HEK293 (cell line): ENCODE measurements around the gene LAMA2.

Source experiments
- CTCF ChIA-PET: fragments of 350-600 bp; formaldehyde crosslinking; extraction: SDS; loops from one replicate; lab custom pipeline; 2021; ENCODE audit warnings: antibody characterized with exemption; lab: Yijun Ruan, JAX
- POLR2A ChIA-PET: fragments of 300-600 bp; formaldehyde crosslinking; extraction: SDS; loops from one replicate; lab custom pipeline; 2020; ENCODE audit warnings: antibody characterized with exemption, inconsistent platforms; lab: Yijun Ruan, JAX
- H3K27ac ChIP-seq: fragments of 200-500 bp; sonication (Bioruptor generic); 2 replicates; pipeline ENCODE4 v1.5.1; 2014; ENCODE audit warnings: low read depth, low read length, control low read depth, inconsistent platforms; ENCODE audit errors: extremely low read depth
- H3K36me3 ChIP-seq, 2 experiments: fragments of 200-500 bp in 1 of 2; sonication (Bioruptor generic) in 1 of 2; 1 replicate in 1 of 2; 2 replicates in 1 of 2; pipeline ENCODE4 v1.5.1; 2014 to 2017; ENCODE audit warnings: inconsistent platforms in 2 of 2, low read length in 2 of 2; ENCODE audit not compliant: control insufficient read depth in 2 of 2, insufficient read depth in 1 of 2
- H3K4me1 ChIP-seq: fragments of 200-500 bp; sonication (Bioruptor generic); 2 replicates; pipeline ENCODE4 v1.5.1; 2014; ENCODE audit warnings: mild to moderate bottlenecking, low read length, inconsistent platforms; ENCODE audit not compliant: control insufficient read depth, insufficient read depth
- H3K4me3 ChIP-seq: 2 replicates; pipeline ENCODE4 v1.5.1; 2011; ENCODE audit warnings: low read depth, mild to moderate bottlenecking, control low read depth, low read length, moderate library complexity
- H3K9me3 ChIP-seq: fragments of 200-500 bp; sonication (Bioruptor generic); 2 replicates; pipeline ENCODE4 v1.5.1; 2014; ENCODE audit warnings: low read depth, low read length, inconsistent platforms; ENCODE audit not compliant: control insufficient read depth, insufficient read depth
- FEZF1 ChIP-seq: fragments of 450-650 bp; formaldehyde crosslinking; IDR thresholded peaks from 2 replicates; pipeline ENCODE4 v1.5.1; 2016; ENCODE audit warnings: missing biosample characterization, missing genetic modification characterization
- KLF1 ChIP-seq: fragments of 450-650 bp; formaldehyde crosslinking; IDR thresholded peaks from 2 replicates; pipeline ENCODE4 v1.5.1; 2016; ENCODE audit warnings: missing biosample characterization, missing genetic modification characterization
- MEIS1 ChIP-seq: sonication (generic); formaldehyde crosslinking; IDR thresholded peaks from 2 replicates; pipeline ENCODE4 v1.8.1; 2022; ENCODE audit warnings: missing genetic modification reagents, mild to moderate bottlenecking, borderline replicate concordance
- MYNN ChIP-seq: fragments of 450-650 bp; formaldehyde crosslinking; IDR thresholded peaks from 2 replicates; pipeline ENCODE4 v1.5.1; 2016; ENCODE audit warnings: missing biosample characterization, missing genetic modification characterization, borderline replicate concordance
- SP7 ChIP-seq: fragments of 450-650 bp; formaldehyde crosslinking; IDR thresholded peaks from 2 replicates; pipeline ENCODE4 v1.5.1; 2016; ENCODE audit warnings: missing biosample characterization, missing genetic modification characterization
- TRIM28 ChIP-seq: IDR thresholded peaks from 2 replicates; pipeline ENCODE4 v1.6.1; 2011; ENCODE audit warnings: low read length, control low read depth, borderline replicate concordance
- YY2 ChIP-seq: fragments of 450-650 bp; formaldehyde crosslinking; IDR thresholded peaks from 2 replicates; pipeline ENCODE4 v1.5.1; 2016; ENCODE audit warnings: missing biosample characterization, missing genetic modification characterization
- ZBTB17 ChIP-seq: fragments of 450-650 bp; formaldehyde crosslinking; IDR thresholded peaks from 2 replicates; pipeline ENCODE4 v1.5.1; 2016; ENCODE audit warnings: missing biosample characterization, missing genetic modification characterization
- ZBTB8A ChIP-seq: fragments of 450-650 bp; formaldehyde crosslinking; IDR thresholded peaks from 2 replicates; pipeline ENCODE4 v1.5.1; 2016; ENCODE audit warnings: missing biosample characterization, missing genetic modification characterization
- ZFHX2 ChIP-seq: fragments of 450-650 bp; formaldehyde crosslinking; conservative IDR thresholded peaks from 2 replicates; pipeline ENCODE4 v1.5.1; 2016; ENCODE audit warnings: missing biosample characterization, missing genetic modification characterization
- ZIC2 ChIP-seq: fragments of 450-650 bp; formaldehyde crosslinking; IDR thresholded peaks from 2 replicates; pipeline ENCODE4 v1.5.1; 2016; ENCODE audit warnings: missing biosample characterization, missing genetic modification characterization
- ZNF133 ChIP-seq: fragments of 450-650 bp; formaldehyde crosslinking; IDR thresholded peaks from 2 replicates; pipeline ENCODE4 v1.5.1; 2016; ENCODE audit warnings: missing biosample characterization, missing genetic modification characterization
- ZNF16 ChIP-seq: fragments of 450-650 bp; formaldehyde crosslinking; IDR thresholded peaks from 2 replicates; pipeline ENCODE4 v1.5.1; 2016; ENCODE audit warnings: low read depth, missing biosample characterization, missing genetic modification characterization
- ZNF2 ChIP-seq: fragments of 450-650 bp; formaldehyde crosslinking; IDR thresholded peaks from 2 replicates; pipeline ENCODE4 v1.5.1; 2016; ENCODE audit warnings: missing biosample characterization, missing genetic modification characterization
- ZNF239 ChIP-seq: fragments of 450-650 bp; formaldehyde crosslinking; IDR thresholded peaks from 2 replicates; pipeline ENCODE4 v1.5.1; 2016; ENCODE audit warnings: missing biosample characterization, missing genetic modification characterization
- ZNF274 ChIP-seq, 2 experiments: fragments of 200-500 bp in 1 of 2; fragments of 450-650 bp in 1 of 2; sonication (Bioruptor generic) in 1 of 2; formaldehyde crosslinking in 1 of 2; IDR thresholded peaks; 2 replicates each; pipeline versions ENCODE4 v1.5.1 to v1.6.1; 2014 to 2016; ENCODE audit warnings: borderline replicate concordance in 1 of 2, inconsistent platforms in 1 of 2, low read length in 1 of 2, missing biosample characterization in 1 of 2, missing genetic modification characterization in 1 of 2
- ZNF341 ChIP-seq: fragments of 450-650 bp; formaldehyde crosslinking; IDR thresholded peaks from 2 replicates; pipeline ENCODE4; 2016; ENCODE audit warnings: low read depth, missing biosample characterization, missing genetic modification characterization
- ZNF529 ChIP-seq: fragments of 450-650 bp; formaldehyde crosslinking; IDR thresholded peaks from 2 replicates; pipeline ENCODE4 v1.5.1; 2017; ENCODE audit warnings: missing genetic modification characterization, missing biosample characterization; ENCODE audit not compliant: insufficient replicate concordance
- ZNF561 ChIP-seq: fragments of 450-650 bp; IDR thresholded peaks from 2 replicates; pipeline ENCODE4 v1.5.1; 2018; ENCODE audit warnings: missing biosample characterization, missing genetic modification characterization, borderline replicate concordance
- ZNF585B ChIP-seq: fragments of 450-650 bp; formaldehyde crosslinking; IDR thresholded peaks from 2 replicates; pipeline ENCODE4 v1.5.1; 2016; ENCODE audit warnings: missing biosample characterization, missing genetic modification characterization
- ZNF660 ChIP-seq: fragments of 450-650 bp; IDR thresholded peaks from 2 replicates; pipeline ENCODE4 v1.5.1; 2018; ENCODE audit warnings: missing biosample characterization, mild to moderate bottlenecking, missing genetic modification characterization
- ZNF777 ChIP-seq: fragments of 450-650 bp; formaldehyde crosslinking; IDR thresholded peaks from 2 replicates; pipeline ENCODE4 v1.5.1; 2017; ENCODE audit warnings: missing biosample characterization, missing genetic modification characterization, borderline replicate concordance
- ZNF792 ChIP-seq: fragments of 450-650 bp; formaldehyde crosslinking; IDR thresholded peaks from 2 replicates; pipeline ENCODE4 v1.5.1; 2016; ENCODE audit warnings: missing biosample characterization, missing genetic modification characterization
- ZNF830 ChIP-seq: fragments of 450-650 bp; IDR thresholded peaks from 2 replicates; pipeline ENCODE4 v1.5.0; 2018; ENCODE audit warnings: missing biosample characterization, missing genetic modification characterization, low read depth, mild to moderate bottlenecking, moderate library complexity
- TF ChIP-seq, protein P1 (sequence below): fragments of 450-650 bp; formaldehyde crosslinking; IDR thresholded peaks from 2 replicates; pipeline ENCODE4 v1.5.1; 2016; ENCODE audit warnings: missing biosample characterization, missing genetic modification characterization
- TF ChIP-seq, protein P2 (sequence below): fragments of 450-650 bp; formaldehyde crosslinking; IDR thresholded peaks from 2 replicates; pipeline ENCODE4 v1.5.1; 2016; ENCODE audit warnings: missing biosample characterization, missing genetic modification characterization
- TF ChIP-seq, protein P3 (sequence below): fragments of 450-650 bp; formaldehyde crosslinking; IDR thresholded peaks from 2 replicates; pipeline ENCODE4 v1.5.1; 2017; ENCODE audit warnings: missing biosample characterization, missing genetic modification characterization
- TF ChIP-seq, protein P4 (sequence below): fragments of 450-650 bp; formaldehyde crosslinking; IDR thresholded peaks from 2 replicates; pipeline ENCODE4 v1.5.1; 2016; ENCODE audit warnings: missing biosample characterization, missing genetic modification characterization

LAMA2 gene

DNA sequence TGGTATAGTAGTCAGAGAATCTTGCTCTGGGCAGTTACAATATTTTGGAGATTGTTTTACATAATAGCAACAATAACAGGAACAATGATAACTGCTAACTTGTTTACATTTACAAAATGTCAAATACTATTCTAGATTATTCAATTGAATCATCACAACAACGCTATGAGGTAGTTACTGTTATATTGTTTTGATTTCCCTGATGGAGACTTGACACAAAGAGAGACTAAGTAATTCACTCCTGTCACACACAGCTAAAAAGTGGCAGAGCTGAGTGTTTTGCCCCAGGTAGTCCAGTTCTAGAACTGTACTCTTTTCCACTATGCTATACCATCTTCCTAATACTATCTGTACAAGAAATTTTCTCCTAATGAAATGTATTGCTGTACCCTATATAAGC is 356.1 kb downstream of the LAMA2 start:
- POLR2A ChIA-PET, result no interaction called here
- TF ChIP-seq, protein P1, sequence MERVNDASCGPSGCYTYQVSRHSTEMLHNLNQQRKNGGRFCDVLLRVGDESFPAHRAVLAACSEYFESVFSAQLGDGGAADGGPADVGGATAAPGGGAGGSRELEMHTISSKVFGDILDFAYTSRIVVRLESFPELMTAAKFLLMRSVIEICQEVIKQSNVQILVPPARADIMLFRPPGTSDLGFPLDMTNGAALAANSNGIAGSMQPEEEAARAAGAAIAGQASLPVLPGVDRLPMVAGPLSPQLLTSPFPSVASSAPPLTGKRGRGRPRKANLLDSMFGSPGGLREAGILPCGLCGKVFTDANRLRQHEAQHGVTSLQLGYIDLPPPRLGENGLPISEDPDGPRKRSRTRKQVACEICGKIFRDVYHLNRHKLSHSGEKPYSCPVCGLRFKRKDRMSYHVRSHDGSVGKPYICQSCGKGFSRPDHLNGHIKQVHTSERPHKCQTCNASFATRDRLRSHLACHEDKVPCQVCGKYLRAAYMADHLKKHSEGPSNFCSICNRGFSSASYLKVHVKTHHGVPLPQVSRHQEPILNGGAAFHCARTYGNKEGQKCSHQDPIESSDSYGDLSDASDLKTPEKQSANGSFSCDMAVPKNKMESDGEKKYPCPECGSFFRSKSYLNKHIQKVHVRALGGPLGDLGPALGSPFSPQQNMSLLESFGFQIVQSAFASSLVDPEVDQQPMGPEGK, result no peak
- TF ChIP-seq ZBTB17 (tag by site-specific recombination) (no peak), ZNF830 (tag by site-specific recombination) (no peak), SP7 (tag by site-specific recombination) (no peak), ZBTB8A (tag by site-specific recombination) (no peak), TRIM28 (no peak), ZNF239 (tag by site-specific recombination) (no peak), ZNF341 (tag by site-specific recombination) (no peak), ZNF777 (tag by site-specific recombination) (no peak), ZNF585B (tag by site-specific recombination) (no peak)
- TF ChIP-seq, protein P2, sequence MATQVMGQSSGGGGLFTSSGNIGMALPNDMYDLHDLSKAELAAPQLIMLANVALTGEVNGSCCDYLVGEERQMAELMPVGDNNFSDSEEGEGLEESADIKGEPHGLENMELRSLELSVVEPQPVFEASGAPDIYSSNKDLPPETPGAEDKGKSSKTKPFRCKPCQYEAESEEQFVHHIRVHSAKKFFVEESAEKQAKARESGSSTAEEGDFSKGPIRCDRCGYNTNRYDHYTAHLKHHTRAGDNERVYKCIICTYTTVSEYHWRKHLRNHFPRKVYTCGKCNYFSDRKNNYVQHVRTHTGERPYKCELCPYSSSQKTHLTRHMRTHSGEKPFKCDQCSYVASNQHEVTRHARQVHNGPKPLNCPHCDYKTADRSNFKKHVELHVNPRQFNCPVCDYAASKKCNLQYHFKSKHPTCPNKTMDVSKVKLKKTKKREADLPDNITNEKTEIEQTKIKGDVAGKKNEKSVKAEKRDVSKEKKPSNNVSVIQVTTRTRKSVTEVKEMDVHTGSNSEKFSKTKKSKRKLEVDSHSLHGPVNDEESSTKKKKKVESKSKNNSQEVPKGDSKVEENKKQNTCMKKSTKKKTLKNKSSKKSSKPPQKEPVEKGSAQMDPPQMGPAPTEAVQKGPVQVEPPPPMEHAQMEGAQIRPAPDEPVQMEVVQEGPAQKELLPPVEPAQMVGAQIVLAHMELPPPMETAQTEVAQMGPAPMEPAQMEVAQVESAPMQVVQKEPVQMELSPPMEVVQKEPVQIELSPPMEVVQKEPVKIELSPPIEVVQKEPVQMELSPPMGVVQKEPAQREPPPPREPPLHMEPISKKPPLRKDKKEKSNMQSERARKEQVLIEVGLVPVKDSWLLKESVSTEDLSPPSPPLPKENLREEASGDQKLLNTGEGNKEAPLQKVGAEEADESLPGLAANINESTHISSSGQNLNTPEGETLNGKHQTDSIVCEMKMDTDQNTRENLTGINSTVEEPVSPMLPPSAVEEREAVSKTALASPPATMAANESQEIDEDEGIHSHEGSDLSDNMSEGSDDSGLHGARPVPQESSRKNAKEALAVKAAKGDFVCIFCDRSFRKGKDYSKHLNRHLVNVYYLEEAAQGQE (tag by site-specific recombination), result no peak
- TF ChIP-seq, all 188 proteins: peak for 0
- Histone ChIP-seq H3K9me3 (no peaks in the 10 kb centered on the region), H3K27ac (no peak overlapping the region), H3K4me1 (no peaks in the 10 kb centered on the region; the same call in 1 of the 2 replicates), H3K36me3 (no peaks in the 10 kb centered on the region), H3K4me3 (no peak overlapping the region)
- CTCF ChIA-PET, result interaction anchor here (1.1 kb wide), 1 partner anchor 431 kb away, joined by 4 read pairs; no protein-coding TSS in a partner anchor

DNA sequence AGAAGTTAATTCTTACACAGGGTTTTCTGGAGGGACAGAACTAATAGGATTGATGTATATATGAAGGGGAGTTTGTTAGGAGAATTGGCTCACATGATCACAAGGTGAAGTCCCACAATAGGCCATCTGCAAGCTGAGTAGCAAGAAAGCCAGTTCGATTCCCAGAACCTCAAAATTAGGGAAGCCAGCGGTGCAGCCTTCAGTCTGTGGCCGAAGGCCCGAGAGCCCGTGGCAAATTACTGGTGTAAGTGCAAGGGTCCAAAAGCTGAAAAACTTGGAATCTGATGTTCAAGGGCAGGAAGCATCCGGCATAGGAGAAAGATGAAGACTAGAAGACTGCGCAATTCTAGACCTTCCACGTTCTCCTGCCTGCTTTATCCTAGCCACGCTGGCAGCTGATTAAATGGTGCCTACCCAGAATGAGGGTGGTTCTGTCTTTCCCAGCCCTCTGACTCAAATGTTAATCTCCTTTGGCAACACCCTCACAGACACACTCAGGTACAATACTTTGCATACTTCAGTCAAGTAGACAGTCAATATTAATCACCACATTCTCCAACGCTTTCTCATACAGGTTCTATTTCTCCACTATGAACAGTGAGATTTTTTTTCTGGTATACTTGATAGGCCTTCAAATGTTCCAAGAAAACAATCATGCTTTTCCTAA is 357.0 kb downstream of the LAMA2 start:
- Histone ChIP-seq H3K27ac (no peak overlapping the region), H3K36me3 (no peaks in the 10 kb centered on the region), H3K4me1 (no peaks in the 10 kb centered on the region; the same call in 1 of the 2 replicates), H3K9me3 (no peaks in the 10 kb centered on the region), H3K4me3 (no peak overlapping the region)
- POLR2A ChIA-PET, result no interaction called here
- CTCF ChIA-PET, result interaction anchor here (0.6 to 2.1 kb wide), 4 partner anchors 13 to 1048 kb away, joined by 3 to 8 read pairs (median 4); no protein-coding TSS in a partner anchor
- TF ChIP-seq ZNF133 (tag by site-specific recombination) (no peak), MYNN (tag by site-specific recombination) (no peak), YY2 (no peak), ZFHX2 (no peak), KLF1 (no peak), ZNF660 (tag by site-specific recombination) (no peak), FEZF1 (no peak), ZNF16 (tag by site-specific recombination) (no peak), ZNF561 (tag by site-specific recombination) (no peak), ZNF529 (tag by site-specific recombination) (no peak), ZIC2 (tag by site-specific recombination) (no peak), ZNF274 (IDR thresholded peaks at IDR 0.05; ENCODE audit: low read length) (no peak), ZNF274 (tag by site-specific recombination; IDR thresholded peaks at IDR 0.05; ENCODE audit: borderline replicate concordance) (no peak), ZNF792 (no peak), MEIS1 (CRISPR knock-in tag) (no peak), ZNF2 (no peak)
- TF ChIP-seq, protein P3, sequence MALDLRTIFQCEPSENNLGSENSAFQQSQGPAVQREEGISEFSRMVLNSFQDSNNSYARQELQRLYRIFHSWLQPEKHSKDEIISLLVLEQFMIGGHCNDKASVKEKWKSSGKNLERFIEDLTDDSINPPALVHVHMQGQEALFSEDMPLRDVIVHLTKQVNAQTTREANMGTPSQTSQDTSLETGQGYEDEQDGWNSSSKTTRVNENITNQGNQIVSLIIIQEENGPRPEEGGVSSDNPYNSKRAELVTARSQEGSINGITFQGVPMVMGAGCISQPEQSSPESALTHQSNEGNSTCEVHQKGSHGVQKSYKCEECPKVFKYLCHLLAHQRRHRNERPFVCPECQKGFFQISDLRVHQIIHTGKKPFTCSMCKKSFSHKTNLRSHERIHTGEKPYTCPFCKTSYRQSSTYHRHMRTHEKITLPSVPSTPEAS (tag by site-specific recombination), result no peak
- TF ChIP-seq, protein P4, sequence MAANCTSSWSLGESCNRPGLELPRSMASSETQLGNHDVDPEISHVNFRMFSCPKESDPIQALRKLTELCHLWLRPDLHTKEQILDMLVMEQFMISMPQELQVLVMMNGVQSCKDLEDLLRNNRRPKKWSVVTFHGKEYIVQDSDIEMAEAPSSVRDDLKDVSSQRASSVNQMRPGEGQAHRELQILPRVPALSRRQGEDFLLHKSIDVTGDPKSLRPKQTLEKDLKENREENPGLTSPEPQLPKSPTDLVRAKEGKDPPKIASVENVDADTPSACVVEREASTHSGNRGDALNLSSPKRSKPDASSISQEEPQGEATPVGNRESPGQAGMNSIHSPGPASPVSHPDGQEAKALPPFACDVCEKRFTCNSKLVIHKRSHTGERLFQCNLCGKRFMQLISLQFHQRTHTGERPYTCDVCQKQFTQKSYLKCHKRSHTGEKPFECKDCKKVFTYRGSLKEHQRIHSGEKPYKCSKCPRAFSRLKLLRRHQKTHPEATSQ, result no peak
